Chondrocyte (in vitro differentiated cells): Measurements from ENCODE around the gene RPS14. TPM values are rescaled to one million over a fixed set of nuclear protein-coding genes. Genes with fewer than 3 reads are reported as not detected.

Source experiments
- DNase-seq: peaks from one replicate; pipeline ENCODE4 v3.0.0; 2021; ENCODE audit warnings: mixed read lengths, low spot score
- H3K27ac Mint-ChIP-seq: one replicate; pipeline ENCODE4 v1.8.0; 2021; ENCODE audit warnings: mild to moderate bottlenecking, moderate library complexity, mixed read lengths; ENCODE audit not compliant: unreplicated experiment
- H3K27me3 Mint-ChIP-seq: 2 replicates; pipeline ENCODE4 v1.8.0; 2021; ENCODE audit warnings: low read depth, mixed read lengths
- H3K36me3 Mint-ChIP-seq: 2 replicates; pipeline ENCODE4 v1.8.0; 2021; ENCODE audit warnings: low read depth, mixed read lengths
- H3K4me1 Mint-ChIP-seq: 2 replicates; pipeline ENCODE4 v1.8.0; 2021; ENCODE audit warnings: low read depth, mild to moderate bottlenecking, mixed read lengths
- H3K4me3 Mint-ChIP-seq: one replicate; pipeline ENCODE4 v1.8.0; 2021; ENCODE audit warnings: mild to moderate bottlenecking, moderate library complexity, mixed read lengths; ENCODE audit not compliant: unreplicated experiment
- H3K9me3 Mint-ChIP-seq: 2 replicates; pipeline ENCODE4 v1.8.0; 2021; ENCODE audit warnings: low read depth, mixed read lengths
- CTCF ChIP-seq: fragments of 200-600 bp; sonication (generic); IDR thresholded peaks from 2 replicates; pipeline ENCODE4 v1.5.0; 2021; ENCODE audit warnings: antibody characterized with exemption, mild to moderate bottlenecking, moderate library complexity
- total RNA-seq: library from RNA; stranded (reverse); gene quantifications from 3 replicates; pipeline ENCODE4 v1.2.1, GENCODE V29; 2021

The RPS14 gene
- total RNA-seq, 1 donor from 2014 or later = 1,121 TPM

DNA sequence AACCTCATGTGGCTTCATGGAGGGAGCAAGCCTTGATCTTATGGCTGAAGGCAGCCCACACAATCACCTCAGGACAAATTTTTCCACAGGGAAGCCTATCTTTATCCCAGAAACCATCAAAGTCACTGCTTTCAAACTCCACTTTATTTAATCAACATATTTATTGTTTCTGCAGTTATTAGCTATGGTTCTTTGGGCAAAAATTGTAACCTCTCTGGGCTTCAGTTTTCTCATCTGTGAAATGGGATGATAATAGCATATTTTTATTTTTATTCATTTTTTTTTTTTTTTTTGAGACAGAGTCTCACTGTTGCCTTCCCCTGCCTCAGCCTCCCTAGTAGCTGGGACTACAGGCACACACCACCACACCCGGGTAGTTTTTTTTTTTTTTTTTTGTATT, 2.1 kb upstream of the RPS14 start:
- H3K4me1 Mint-ChIP-seq = peaks cover 19% of the 10 kb centered on the region
- peaks cover 3% of the 10 kb centered on the region for H3K9me3 Mint-ChIP-seq
- peaks cover 16% of the 10 kb centered on the region for H3K36me3 Mint-ChIP-seq
- no peak overlapping the region for H3K4me3 Mint-ChIP-seq
- no peak for TF ChIP-seq CTCF
- H3K27ac Mint-ChIP-seq = no peak overlapping the region
- no peaks in the 10 kb centered on the region for H3K27me3 Mint-ChIP-seq
- DNase-seq = no peak

DNA sequence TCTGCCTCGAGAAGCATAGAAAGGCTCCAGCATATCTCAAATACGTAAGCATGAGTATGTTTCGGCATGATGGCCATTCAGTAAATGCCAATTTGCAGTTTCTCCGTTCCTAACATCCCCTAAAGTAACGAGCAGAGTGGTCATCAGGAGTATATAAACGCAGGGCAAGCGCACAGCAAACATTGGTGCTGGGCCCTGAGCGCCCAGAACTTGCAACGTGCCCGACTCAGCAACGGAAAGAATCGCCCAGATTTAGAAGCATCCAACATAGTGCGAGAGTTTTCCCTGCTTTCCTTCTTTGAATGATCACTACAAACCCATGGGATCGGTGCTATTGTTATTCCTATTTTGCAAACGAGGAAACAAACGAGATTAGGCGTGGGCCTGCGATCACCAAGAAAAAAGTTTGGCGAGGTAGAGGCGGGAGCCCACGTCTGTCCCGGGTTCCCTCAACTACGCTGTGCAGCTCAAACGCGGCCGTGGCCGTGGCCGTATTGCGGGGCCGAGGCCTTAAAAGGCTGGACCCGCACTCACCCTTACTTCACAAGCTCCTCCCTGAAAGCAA, 505 bp downstream of the RPS14 start:
- Mint-ChIP-seq H3K36me3 (peaks cover 32% of the 10 kb centered on the region), H3K27ac (peak overlapping the region; percentile 100)
- no peak for TF ChIP-seq CTCF

DNA sequence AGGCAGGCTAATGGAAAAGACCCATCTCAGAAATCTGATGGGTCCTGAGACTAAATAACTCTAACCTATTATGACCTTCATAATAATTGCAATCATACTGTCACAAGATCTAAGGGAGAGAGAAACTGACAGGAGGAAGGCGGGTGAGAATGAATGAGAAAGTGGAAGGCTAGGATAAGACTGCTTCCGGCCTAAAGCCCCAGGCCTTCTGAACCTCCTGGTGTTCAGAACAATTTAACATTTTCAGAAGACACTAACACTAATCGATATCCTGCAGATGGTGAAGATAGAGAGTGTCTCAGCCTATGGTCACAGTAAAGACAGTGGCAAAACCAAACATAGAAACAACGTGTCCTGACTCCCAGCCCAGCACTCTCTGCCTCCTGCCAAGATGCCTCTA, 1.2 kb downstream of the RPS14 start:
- H3K27ac Mint-ChIP-seq = peak overlapping the region; percentile 100
- no peak for TF ChIP-seq CTCF
- peak overlapping the region; percentile 96 for H3K4me3 Mint-ChIP-seq
- peaks cover 39% of the 10 kb centered on the region for H3K36me3 Mint-ChIP-seq
- DNase-seq = no peak
- no peaks in the 10 kb centered on the region for H3K27me3 Mint-ChIP-seq
- H3K9me3 Mint-ChIP-seq = peaks cover 3% of the 10 kb centered on the region
- peaks cover 27% of the 10 kb centered on the region for H3K4me1 Mint-ChIP-seq

More for the DNA sequence above, 505 bp downstream of the RPS14 start:
- H3K4me1 Mint-ChIP-seq = peaks cover 26% of the 10 kb centered on the region
- peaks cover 3% of the 10 kb centered on the region for H3K9me3 Mint-ChIP-seq
- no peaks in the 10 kb centered on the region for H3K27me3 Mint-ChIP-seq
- H3K4me3 Mint-ChIP-seq = peak overlapping the region; percentile 96
- DNase-seq = no peak

DNA sequence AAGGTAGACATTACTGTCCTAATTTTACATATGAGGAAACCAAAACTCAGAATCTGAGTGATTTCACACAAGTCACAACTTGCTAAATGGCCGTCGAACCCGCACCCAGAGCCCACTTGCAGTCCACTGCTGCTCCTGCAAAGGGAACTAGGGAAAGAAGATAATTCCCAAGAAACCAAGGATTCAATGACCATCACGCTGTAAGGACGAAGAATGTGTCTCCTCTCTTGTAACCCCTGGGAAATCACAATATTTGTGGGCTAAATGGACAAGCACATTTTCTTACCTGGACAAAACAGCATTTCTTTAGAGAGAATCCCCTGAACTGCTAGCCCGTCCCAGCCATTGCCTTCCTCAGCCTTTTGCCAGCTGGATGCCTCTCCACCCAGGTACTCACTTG, 2.4 kb downstream of the RPS14 start:
- H3K27me3 Mint-ChIP-seq = no peaks in the 10 kb centered on the region
- H3K4me1 Mint-ChIP-seq = peaks cover 36% of the 10 kb centered on the region
- H3K36me3 Mint-ChIP-seq = peaks cover 41% of the 10 kb centered on the region
- TF ChIP-seq CTCF = no peak
- DNase-seq = no peak
- no peak overlapping the region for H3K27ac Mint-ChIP-seq
- H3K9me3 Mint-ChIP-seq = peaks cover 3% of the 10 kb centered on the region
- H3K4me3 Mint-ChIP-seq = no peak overlapping the region

GRCh38 chr5:150446583-150446982, 3.0 kb downstream of the RPS14 start:
- peaks cover 41% of the 10 kb centered on the region for H3K36me3 Mint-ChIP-seq
- no peak for DNase-seq
- no peak overlapping the region for H3K4me3 Mint-ChIP-seq
- H3K4me1 Mint-ChIP-seq = peaks cover 41% of the 10 kb centered on the region
- no peak for TF ChIP-seq CTCF
- H3K27ac Mint-ChIP-seq = no peak overlapping the region
- H3K9me3 Mint-ChIP-seq = peaks cover 3% of the 10 kb centered on the region
- H3K27me3 Mint-ChIP-seq = no peaks in the 10 kb centered on the region
